HFFc6 (cell line): Measurements from ENCODE around the gene UST. TPM values are rescaled to one million over a fixed set of nuclear protein-coding genes. Genes with fewer than 3 reads are reported as not detected.

Source experiments
- DNase-seq: peaks from one replicate; pipeline ENCODE4 v3.0.0-alpha.2; 2018
- H3K27ac Mint-ChIP-seq: 2 replicates; pipeline ENCODE4 v1.8.0; 2020; ENCODE audit warnings: mild to moderate bottlenecking, mixed read lengths
- H3K27me3 Mint-ChIP-seq: 2 replicates; pipeline ENCODE4 v1.8.0; 2021; ENCODE audit warnings: mild to moderate bottlenecking, moderate library complexity, mixed read lengths; ENCODE audit not compliant: insufficient read depth
- H3K36me3 Mint-ChIP-seq: 2 replicates; pipeline ENCODE4 v1.8.0; 2021; ENCODE audit warnings: low read depth, mixed read lengths
- H3K4me1 Mint-ChIP-seq: 2 replicates; pipeline ENCODE4 v1.8.0; 2020; ENCODE audit warnings: low read depth, mixed read lengths
- H3K4me3 Mint-ChIP-seq: 2 replicates; pipeline ENCODE4 v1.8.0; 2020; ENCODE audit warnings: mild to moderate bottlenecking, moderate library complexity, mixed read lengths
- H3K9me3 Mint-ChIP-seq: 2 replicates; pipeline ENCODE4 v1.8.0; 2020; ENCODE audit warnings: mild to moderate bottlenecking, mixed read lengths
- CTCF ChIP-seq: fragments of 200-600 bp; sonication (generic); IDR thresholded peaks from 2 replicates; pipeline ENCODE4 v1.5.0; 2021; ENCODE audit warnings: antibody characterized with exemption, mild to moderate bottlenecking
- total RNA-seq, 6 experiments: library from RNA; stranded (reverse); fragmentation: NEBNext Ultra II Directional; extraction: Animal tissue kit (Norgen Biotek cat#: 25700); gene quantifications; 2 replicates in 1 of 6; 3 replicates in 5 of 6; pipeline ENCODE4 v1.2.3, GENCODE V29; 2021

The UST gene
- total RNA-seq, 6 experiments from 2014 or later = 12.9 to 17.3 (median 16.7) TPM

- no peak overlapping the region for H3K4me3 Mint-ChIP-seq
- H3K36me3 Mint-ChIP-seq = no peaks in the 10 kb centered on the region
- TF ChIP-seq CTCF = no peak
- peaks cover 9% of the 10 kb centered on the region for H3K27me3 Mint-ChIP-seq
- no peak overlapping the region for H3K27ac Mint-ChIP-seq
- H3K4me1 Mint-ChIP-seq = peaks cover 17% of the 10 kb centered on the region
- no peaks in the 10 kb centered on the region for H3K9me3 Mint-ChIP-seq
- DNase-seq = no peak
These were observed 342.7 kb downstream of the UST start for GRCh38 chr6:149089510-149089909.

- Mint-ChIP-seq H3K4me1 (peaks cover 31% of the 10 kb centered on the region), H3K36me3 (no peaks in the 10 kb centered on the region), H3K27me3 (peaks cover 4% of the 10 kb centered on the region), H3K27ac (no peak overlapping the region), H3K4me3 (no peak overlapping the region), H3K9me3 (no peaks in the 10 kb centered on the region)
- no peak for TF ChIP-seq CTCF
- no peak for DNase-seq
These were observed 344.1 kb downstream of the UST start for GRCh38 chr6:149090937-149091336.

DNA sequence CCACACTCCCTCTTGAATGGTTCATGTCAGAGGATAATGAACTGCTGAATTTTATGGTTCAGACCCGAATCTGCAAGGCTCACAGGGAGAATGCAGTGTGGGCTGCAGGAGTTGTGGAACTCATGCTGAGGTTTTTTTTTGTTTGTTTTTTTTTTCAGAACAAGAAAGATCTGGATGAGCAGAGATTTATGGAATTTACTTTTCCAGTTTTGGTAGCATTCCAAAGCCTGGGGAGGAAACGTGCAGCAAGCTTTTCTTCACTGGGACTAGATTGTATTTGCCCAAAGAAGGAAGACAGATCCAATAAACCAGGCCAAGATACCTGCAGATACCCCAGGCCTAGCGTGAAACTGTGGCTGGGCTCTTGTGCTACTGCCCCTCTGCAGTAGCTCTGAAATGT lies 346.8 kb downstream of the UST start:
- peak; percentile 61 for DNase-seq
- Mint-ChIP-seq H3K27ac (peak overlapping the region; percentile 62), H3K4me3 (peak overlapping the region; percentile 58; the same call in 1 of the 2 replicates), H3K4me1 (peaks cover 33% of the 10 kb centered on the region), H3K9me3 (peaks cover 11% of the 10 kb centered on the region), H3K27me3 (peaks cover 2% of the 10 kb centered on the region; the same call in 1 of the 2 replicates), H3K36me3 (peaks cover 12% of the 10 kb centered on the region)
- TF ChIP-seq CTCF = no peak

DNA sequence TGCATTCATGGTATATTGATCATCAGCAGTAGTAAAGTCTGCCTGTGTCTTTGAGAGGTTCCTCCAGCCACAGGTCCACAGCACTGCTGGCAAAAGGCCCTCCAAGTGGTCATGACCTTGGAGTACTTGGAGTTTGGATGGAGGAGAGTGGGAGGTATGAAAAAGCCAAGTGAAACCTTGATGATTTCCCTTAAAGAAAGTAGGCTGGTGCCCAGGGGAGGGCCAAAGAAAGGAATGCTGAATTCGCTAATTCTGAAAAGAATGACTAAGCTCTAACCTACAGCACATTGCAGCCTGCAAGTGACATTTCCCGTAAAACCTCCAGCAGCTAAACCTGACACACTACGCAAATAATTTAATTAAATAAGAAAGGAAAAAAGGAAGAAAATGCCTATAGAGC lies 347.3 kb downstream of the UST start:
- peaks cover 17% of the 10 kb centered on the region for H3K36me3 Mint-ChIP-seq
- peaks cover 33% of the 10 kb centered on the region for H3K4me1 Mint-ChIP-seq
- TF ChIP-seq CTCF = no peak
- H3K27ac Mint-ChIP-seq = peak overlapping the region; percentile 62
- peak; percentile 3 for DNase-seq
- peaks cover 2% of the 10 kb centered on the region; the same call in 1 of the 2 replicates for H3K27me3 Mint-ChIP-seq
- peaks cover 17% of the 10 kb centered on the region for H3K9me3 Mint-ChIP-seq
- H3K4me3 Mint-ChIP-seq = peak overlapping the region; percentile 58

- DNase-seq = peak; percentile 17
- Mint-ChIP-seq H3K36me3 (peaks cover 17% of the 10 kb centered on the region), H3K4me1 (peaks cover 33% of the 10 kb centered on the region), H3K4me3 (peak overlapping the region; percentile 58), H3K27me3 (no peaks in the 10 kb centered on the region), H3K27ac (0 out of 2 replicates have a peak overlapping the region, but pooled peaks have one; percentile 62), H3K9me3 (peaks cover 17% of the 10 kb centered on the region)
- no peak for TF ChIP-seq CTCF
These were observed 348.1 kb downstream of the UST start for GRCh38 chr6:149094934-149095351.

DNA sequence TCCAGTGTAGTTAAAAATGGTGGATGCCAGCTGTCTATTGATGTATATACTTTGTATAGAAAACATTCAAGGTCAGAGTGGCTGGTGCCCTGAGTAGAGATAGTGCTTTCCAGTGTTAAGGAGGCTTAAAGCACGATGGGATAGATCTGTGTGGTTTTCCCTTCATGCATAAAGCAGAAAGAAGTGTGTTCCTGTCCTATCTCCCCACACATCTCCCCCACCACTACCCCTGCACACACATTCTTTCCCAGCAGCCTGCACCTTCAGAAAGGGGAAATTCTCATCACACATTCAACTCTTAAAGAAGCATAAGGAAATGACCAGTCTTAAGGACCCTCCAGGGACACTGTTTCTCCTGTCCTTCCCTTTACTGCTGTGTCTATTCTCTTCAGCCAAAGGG lies 349.0 kb downstream of the UST start:
- Mint-ChIP-seq H3K4me3 (no peak overlapping the region), H3K4me1 (peaks cover 33% of the 10 kb centered on the region)
- DNase-seq = no peak

More for the DNA sequence above, 349.0 kb downstream of the UST start:
- TF ChIP-seq CTCF = no peak
- Mint-ChIP-seq H3K27ac (no peak overlapping the region), H3K9me3 (peaks cover 17% of the 10 kb centered on the region), H3K27me3 (no peaks in the 10 kb centered on the region), H3K36me3 (peaks cover 17% of the 10 kb centered on the region)
